NCI-H2227 treated with DMSO at 0.1 percent for 48 hours (cell line): Measurements from ENCODE around the gene TIGD1.

Experiments used
- DNase-seq: peaks from one replicate; lab custom pipeline; 2025; lab: John Stamatoyannopoulos, UW

Gene TIGD1

DNA sequence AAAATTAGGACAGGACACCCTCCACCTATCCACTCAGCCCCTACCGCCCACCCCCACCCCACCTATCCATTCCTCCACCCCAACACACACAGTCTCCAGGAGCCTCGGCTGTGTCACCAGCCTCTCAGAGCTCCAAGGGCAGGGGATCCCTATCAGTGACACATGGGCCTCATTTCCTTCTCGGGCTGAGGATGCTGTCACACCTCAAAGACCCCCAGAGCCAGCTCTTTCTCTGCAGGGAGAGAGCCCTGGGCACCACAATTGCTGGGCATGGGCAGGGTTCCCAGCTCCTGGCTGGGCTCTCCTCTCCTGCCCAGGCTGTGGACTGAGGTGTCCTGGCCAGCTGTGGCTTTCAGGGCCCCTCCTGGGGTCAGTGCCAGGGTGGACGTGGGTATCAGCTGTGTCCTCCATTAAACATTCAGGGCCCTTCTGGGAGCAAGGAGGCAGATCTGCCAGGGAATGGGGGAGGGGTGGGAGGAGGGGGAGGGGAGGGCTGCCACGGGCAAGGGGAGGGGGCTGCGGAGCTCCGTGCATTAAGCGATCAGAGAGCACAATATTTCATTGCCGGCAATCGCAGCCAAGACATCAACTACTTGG is 48.5 kb downstream of the TIGD1 start:
- no peak for DNase-seq

DNA sequence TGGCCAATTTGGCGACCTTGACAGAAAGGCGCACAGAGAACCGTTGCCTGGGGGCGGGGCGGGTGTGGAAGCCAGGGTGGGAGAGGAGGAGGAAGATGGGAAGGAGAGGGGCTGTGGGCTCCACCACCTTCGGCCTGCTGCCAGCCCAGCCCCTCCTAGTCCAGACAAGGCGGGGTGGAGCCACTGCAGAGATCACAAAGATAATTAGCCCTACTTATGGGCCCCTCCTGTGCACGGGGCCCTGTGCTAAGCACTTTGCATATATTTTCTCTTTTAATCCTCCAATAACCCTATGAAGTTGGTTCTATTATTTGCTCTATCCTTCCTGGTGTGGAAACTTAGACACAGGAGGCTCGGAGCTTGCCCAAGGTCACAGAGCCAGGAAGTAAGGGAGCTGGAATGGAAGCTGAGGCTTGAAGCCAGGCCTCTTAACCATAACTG is 49.0 kb downstream of the TIGD1 start:
- no peak for DNase-seq

DNA sequence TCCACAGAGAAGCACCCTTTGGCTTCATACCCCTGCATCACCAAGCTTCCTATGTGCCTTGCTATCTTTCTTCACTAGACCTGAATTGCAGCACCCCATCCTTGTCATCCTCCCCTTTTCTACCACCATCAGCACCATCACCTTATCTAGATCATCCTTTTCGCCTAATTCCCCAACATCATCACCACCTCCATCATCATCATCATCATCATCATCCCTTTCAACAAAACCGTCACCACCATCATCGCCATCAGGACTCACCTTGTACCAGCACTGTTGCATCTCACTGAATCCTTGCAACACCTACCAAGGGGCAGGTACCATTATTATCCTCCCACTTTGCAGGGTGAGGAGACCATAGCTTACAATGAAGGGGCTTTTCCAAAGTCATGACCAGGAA is 51.9 kb downstream of the TIGD1 start:
- DNase-seq = no peak
